ENCODE results near the gene ZGRF1. TPM values are rescaled to one million over a fixed set of nuclear protein-coding genes. Genes with fewer than 3 reads are reported as not detected.
A peak's percentile ranks its signal among the peaks of the same experiment; 100 is the strongest.
"Not testable (repeated sequence)": the region's sequence is repeated elsewhere in the genome, so short reads cannot be mapped to it uniquely, and the experiment has no call there.

ZGRF1 gene
- total RNA-seq, 2 experiments from 2014 or later, result 34.4 to 37.3 TPM

- no peak overlapping the region for H3K4me3 Mint-ChIP-seq
- no peaks in the 10 kb centered on the region for H3K27me3 Mint-ChIP-seq
- no peak overlapping the region for H3K27ac Mint-ChIP-seq
- peaks cover 11% of the 10 kb centered on the region for H3K36me3 Mint-ChIP-seq
- DNase-seq, result no peak
- no peaks in the 10 kb centered on the region for H3K9me3 Mint-ChIP-seq
- H3K4me1 Mint-ChIP-seq, result no peaks in the 10 kb centered on the region
Observed at GRCh38 chr4:112550728-112551127, 86.0 kb downstream of the ZGRF1 start.

- no peak for DNase-seq
- no peaks in the 10 kb centered on the region for H3K36me3 Mint-ChIP-seq
- no peaks in the 10 kb centered on the region for H3K4me1 Mint-ChIP-seq
- no peak overlapping the region for H3K4me3 Mint-ChIP-seq
- no peaks in the 10 kb centered on the region for H3K9me3 Mint-ChIP-seq
- H3K27me3 Mint-ChIP-seq, result no peaks in the 10 kb centered on the region
- H3K27ac Mint-ChIP-seq, result no peak overlapping the region
Observed at GRCh38 chr4:112546476-112546875, 90.2 kb downstream of the ZGRF1 start.

DNA sequence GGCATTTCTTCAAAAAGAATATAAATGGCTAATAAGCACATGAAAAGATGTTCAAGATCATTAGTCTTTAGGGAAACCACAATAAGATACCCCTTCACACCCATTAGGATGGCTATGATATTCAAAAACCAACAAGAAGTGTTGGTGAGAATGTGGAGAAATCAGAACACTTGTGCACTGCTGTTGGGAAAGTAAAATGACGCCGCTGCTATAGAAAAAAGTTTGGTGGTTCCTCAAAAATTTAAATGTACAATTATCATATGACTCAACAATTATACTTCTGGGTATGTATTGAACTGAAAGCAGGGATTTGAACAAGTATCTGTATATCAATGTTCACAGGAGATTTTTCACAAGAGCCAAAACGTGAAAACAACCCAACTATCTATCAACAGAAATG lies 91.4 kb downstream of the ZGRF1 start:
- no peak overlapping the region for H3K4me3 Mint-ChIP-seq
- H3K4me1 Mint-ChIP-seq, result no peaks in the 10 kb centered on the region
- DNase-seq, result no peak
- no peaks in the 10 kb centered on the region for H3K36me3 Mint-ChIP-seq
- no peaks in the 10 kb centered on the region for H3K9me3 Mint-ChIP-seq
- no peak overlapping the region for H3K27ac Mint-ChIP-seq
- H3K27me3 Mint-ChIP-seq, result no peaks in the 10 kb centered on the region

- H3K4me1 Mint-ChIP-seq, result no peaks in the 10 kb centered on the region
- no peaks in the 10 kb centered on the region for H3K9me3 Mint-ChIP-seq
Observed at GRCh38 chr4:112540695-112541094, 96.0 kb downstream of the ZGRF1 start.

GRCh38 chr4:112536123-112536522 lies 100.6 kb downstream of the ZGRF1 start:
- H3K27me3 Mint-ChIP-seq, result peaks cover 8% of the 10 kb centered on the region
- H3K4me3 Mint-ChIP-seq, result no peak overlapping the region
- H3K9me3 Mint-ChIP-seq, result no peaks in the 10 kb centered on the region
- no peak for DNase-seq
- H3K27ac Mint-ChIP-seq, result no peak overlapping the region
- H3K36me3 Mint-ChIP-seq, result peaks cover 9% of the 10 kb centered on the region
- H3K4me1 Mint-ChIP-seq, result no peaks in the 10 kb centered on the region

More at GRCh38 chr4:112540695-112541094, 96.0 kb downstream of the ZGRF1 start:
- H3K4me3 Mint-ChIP-seq, result no peak overlapping the region
- no peak for DNase-seq
- no peak overlapping the region for H3K27ac Mint-ChIP-seq
- no peaks in the 10 kb centered on the region for H3K27me3 Mint-ChIP-seq
- peaks cover 9% of the 10 kb centered on the region for H3K36me3 Mint-ChIP-seq

- H3K27ac Mint-ChIP-seq, result no peak overlapping the region
- H3K27me3 Mint-ChIP-seq, result peaks cover 27% of the 10 kb centered on the region
- no peak for DNase-seq
- H3K36me3 Mint-ChIP-seq, result peaks cover 1% of the 10 kb centered on the region
- no peaks in the 10 kb centered on the region for H3K4me1 Mint-ChIP-seq
- H3K4me3 Mint-ChIP-seq, result no peak overlapping the region
- no peaks in the 10 kb centered on the region for H3K9me3 Mint-ChIP-seq
Observed at GRCh38 chr4:112532267-112532666, 104.4 kb downstream of the ZGRF1 start.

- Mint-ChIP-seq H3K4me3 (no peak overlapping the region), H3K36me3 (peaks cover 1% of the 10 kb centered on the region), H3K4me1 (no peaks in the 10 kb centered on the region), H3K27ac (no peak overlapping the region), H3K9me3 (no peaks in the 10 kb centered on the region), H3K27me3 (peaks cover 30% of the 10 kb centered on the region)
- DNase-seq, result no peak
Observed at GRCh38 chr4:112531146-112531545, 105.6 kb downstream of the ZGRF1 start.

DNA sequence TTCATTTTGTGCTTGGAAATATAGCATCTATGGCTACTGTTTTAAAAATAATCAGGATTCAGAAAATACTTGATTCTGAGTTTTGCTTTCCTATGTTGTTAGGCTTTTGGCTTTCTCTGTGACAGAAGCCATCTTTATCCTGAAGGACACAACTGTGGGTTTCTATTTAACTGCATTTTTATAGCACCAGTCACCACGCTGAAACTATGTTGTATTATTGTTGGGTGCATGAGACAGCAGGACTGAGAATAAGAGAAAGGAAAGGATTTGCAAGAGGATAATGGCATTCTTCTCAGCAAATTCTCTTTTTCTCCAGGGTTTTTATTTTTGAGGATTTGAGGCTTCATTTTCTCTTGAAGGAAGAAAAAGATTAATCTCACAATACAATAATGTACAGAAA lies 110.6 kb downstream of the ZGRF1 start:
- no peak overlapping the region for H3K4me3 Mint-ChIP-seq
- H3K4me1 Mint-ChIP-seq, result peaks cover 16% of the 10 kb centered on the region
- H3K27me3 Mint-ChIP-seq, result peaks cover 67% of the 10 kb centered on the region

DNA sequence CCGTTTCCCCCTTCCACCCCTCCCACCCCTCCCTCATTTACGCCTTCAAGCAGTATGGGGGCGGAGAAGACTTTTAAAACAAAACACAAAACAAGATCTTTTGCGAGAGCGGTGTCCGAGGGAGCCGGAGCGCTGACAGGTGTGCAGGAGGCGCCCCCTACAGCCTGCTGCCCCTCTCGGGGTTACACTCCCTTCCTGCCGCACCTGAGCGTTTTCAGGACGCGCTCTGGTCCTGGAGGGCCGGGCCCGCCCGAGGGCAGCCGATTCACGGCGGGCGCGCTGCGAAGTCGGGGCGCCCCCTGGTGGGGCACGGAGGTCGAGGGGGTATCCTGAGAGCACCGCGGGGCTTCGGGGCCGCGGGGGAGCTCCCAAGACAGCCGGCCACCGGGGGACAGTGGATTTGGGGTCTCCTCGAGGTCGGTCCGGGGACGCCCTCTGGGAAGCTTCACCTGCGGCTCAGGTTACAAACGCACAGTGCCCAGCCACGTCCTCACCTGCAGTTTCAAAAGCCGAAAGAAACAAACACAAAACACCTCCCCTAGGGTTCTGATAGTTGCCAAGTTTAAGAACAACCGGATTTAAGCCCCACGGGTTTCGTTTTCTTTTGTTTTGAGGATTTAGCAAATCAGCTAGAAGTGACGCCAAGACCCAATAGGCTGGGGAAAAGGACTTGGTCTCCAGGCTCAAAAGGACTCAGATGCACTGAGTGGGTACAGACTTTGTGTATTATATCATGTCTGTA lies 112.8 kb downstream of the ZGRF1 start:
- Mint-ChIP-seq H3K4me1 (peaks cover 26% of the 10 kb centered on the region), H3K36me3 (peaks cover 3% of the 10 kb centered on the region), H3K27me3 (peaks cover 73% of the 10 kb centered on the region), H3K4me3 (peak overlapping the region; percentile 77), H3K27ac (no peak overlapping the region), H3K9me3 (no peaks in the 10 kb centered on the region)
- DNase-seq, result peak; percentile 87

More for the DNA sequence above, 110.6 kb downstream of the ZGRF1 start:
- H3K9me3 Mint-ChIP-seq, result no peaks in the 10 kb centered on the region
- DNase-seq, result no peak
- H3K36me3 Mint-ChIP-seq, result no peaks in the 10 kb centered on the region
- no peak overlapping the region for H3K27ac Mint-ChIP-seq

- Mint-ChIP-seq H3K27me3 (peaks cover 80% of the 10 kb centered on the region), H3K4me1 (peaks cover 27% of the 10 kb centered on the region), H3K36me3 (peaks cover 3% of the 10 kb centered on the region), H3K27ac (no peak overlapping the region), H3K4me3 (peak overlapping the region; percentile 77), H3K9me3 (no peaks in the 10 kb centered on the region)
- DNase-seq, result peak; percentile 56
Observed at GRCh38 chr4:112523008-112523721, 113.5 kb downstream of the ZGRF1 start.

DNA sequence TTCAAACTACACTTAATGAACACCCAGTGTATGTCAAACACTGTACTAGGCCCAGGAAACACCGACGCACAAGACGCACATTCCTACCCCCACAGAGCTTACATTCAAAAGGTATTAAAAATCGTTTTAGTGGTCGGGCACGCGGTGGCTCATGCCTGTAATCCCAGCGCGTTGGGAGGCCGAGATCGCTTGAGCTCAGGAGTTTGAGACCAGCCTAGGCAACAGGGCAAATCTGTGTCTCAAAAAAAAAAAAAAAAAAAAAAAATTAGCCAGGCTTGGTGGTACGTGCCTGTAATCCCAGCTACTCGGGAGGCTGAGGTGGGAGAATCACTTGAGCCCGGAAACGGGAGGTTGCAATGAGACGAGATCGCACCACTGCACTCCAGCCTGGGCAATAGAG lies 114.3 kb downstream of the ZGRF1 start:
- not testable (repeated sequence) for H3K9me3 Mint-ChIP-seq, H3K27ac Mint-ChIP-seq, DNase-seq, H3K36me3 Mint-ChIP-seq
- Mint-ChIP-seq H3K4me3 (peak overlapping the region; percentile 3), H3K4me1 (peaks cover 34% of the 10 kb centered on the region), H3K27me3 (peaks cover 87% of the 10 kb centered on the region)

DNA sequence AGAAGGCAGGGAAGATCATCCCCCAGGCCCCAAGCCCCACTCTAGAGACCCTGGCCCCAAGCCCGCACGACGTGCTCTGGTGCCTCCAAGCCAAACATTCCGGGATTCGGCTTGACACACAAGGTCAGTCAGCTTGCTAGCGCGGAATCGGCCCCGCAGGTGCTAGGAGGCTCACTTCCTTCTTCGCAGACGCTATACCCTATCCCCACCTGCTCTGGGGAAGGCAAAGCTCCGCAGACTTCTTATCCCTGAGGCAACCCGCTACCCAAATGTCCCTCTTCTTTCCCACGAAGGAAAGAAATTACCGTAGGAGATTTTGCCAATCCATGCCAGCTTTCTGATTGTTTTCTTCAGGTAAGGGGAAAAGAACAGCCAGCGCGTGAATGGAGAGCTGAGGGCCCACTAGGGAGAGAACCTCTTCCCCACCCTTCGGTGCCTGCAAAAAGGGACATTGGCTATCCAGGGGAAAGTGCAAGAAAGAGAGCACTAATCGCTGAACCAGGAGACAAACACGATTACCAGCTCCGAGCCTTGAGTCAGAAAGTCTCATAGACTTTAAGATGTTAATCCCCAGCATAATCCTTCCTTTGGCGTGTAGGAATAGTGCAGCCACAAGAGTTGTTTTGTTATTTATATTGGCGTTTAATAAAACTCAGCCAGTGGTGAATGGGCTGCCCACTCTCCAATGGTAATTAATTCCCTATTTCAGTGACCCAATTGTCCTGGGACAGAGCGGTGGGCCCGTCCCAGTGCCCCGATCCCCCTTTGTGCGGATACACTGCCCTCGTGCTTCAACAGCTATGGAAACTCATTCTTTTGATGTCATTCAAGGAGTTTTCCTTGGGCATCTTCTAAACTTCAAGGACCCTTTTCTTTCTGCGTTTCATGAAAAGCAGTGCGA lies 115.3 kb downstream of the ZGRF1 start:
- Mint-ChIP-seq H3K27me3 (peaks cover 93% of the 10 kb centered on the region), H3K9me3 (no peaks in the 10 kb centered on the region), H3K27ac (no peak overlapping the region), H3K4me1 (peaks cover 42% of the 10 kb centered on the region), H3K36me3 (peaks cover 3% of the 10 kb centered on the region), H3K4me3 (peak overlapping the region; percentile 29)
- DNase-seq, result peak; percentile 2

DNA sequence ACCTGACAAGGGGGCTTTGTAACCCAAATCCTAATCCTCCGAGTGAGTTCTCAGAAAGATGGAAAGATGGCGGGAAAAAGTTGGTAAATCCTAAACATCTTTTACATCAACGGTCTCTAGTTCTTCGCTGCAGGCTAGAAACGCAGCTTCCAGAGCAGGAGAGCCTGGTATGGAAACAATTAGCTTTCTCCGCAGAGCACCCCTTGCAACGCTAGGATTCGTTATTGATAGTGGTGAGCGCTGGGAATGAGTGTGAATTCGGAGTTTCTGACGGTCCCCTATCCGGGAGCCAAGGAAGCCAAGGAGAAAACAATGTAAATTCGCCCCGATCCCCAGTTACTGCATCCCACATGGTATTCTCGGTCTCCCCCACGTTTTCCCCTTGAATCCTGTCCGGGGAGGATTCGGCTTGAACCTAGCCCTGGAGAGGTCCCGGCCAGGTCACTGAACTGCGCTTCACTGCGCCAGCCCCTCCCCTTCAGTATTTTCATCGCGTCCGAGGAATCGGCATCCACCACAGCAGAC lies 116.0 kb downstream of the ZGRF1 start:
- DNase-seq, result no peak
- H3K4me1 Mint-ChIP-seq, result peaks cover 46% of the 10 kb centered on the region
- peaks cover 3% of the 10 kb centered on the region for H3K36me3 Mint-ChIP-seq
- no peaks in the 10 kb centered on the region for H3K9me3 Mint-ChIP-seq
- peaks cover 95% of the 10 kb centered on the region for H3K27me3 Mint-ChIP-seq
- no peak overlapping the region for H3K27ac Mint-ChIP-seq
- H3K4me3 Mint-ChIP-seq, result peak overlapping the region; percentile 29

DNA sequence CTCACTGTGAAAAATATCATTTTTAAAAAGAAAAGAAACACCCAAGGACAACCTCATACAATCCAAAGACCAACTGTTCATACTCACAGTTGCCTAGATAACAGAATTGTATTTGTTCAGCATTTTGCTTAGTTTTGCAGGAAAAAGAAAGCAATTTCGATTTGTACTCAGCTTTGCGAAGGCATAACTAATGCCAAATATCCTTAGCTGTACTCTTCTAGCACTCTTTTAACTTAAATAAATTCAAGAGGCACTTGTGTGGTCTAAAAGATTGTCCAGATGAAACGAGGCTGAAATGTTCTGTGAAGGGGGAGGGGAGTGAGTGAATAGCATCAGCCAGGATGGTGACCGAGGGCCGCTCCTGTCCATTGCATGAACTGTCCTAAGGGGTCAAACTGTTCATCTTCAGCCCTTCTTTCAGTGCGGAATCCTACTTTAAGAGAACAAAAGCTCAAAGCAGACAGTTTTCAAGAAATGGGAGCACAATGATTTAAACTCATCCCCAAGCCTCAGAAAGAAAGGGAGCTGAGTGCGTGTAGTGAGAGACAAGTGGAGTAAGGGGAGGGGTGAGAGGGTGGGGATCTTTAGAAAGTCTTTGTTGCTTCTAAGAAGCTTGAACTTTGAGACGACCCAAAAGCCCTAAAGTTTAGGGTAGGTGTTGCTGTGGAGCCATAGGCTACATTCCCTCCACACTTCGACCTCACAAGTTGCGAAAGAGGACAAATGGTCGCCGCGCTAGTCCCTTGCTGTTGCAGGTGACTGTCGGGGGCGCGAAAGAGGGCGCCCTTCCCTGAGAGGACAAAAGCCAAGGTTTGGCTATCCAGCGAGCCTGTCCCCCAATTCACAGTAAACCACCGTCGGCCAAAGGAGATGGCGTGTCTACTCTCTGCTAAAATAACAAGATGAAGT lies 116.8 kb downstream of the ZGRF1 start:
- peaks cover 3% of the 10 kb centered on the region for H3K36me3 Mint-ChIP-seq
- peaks cover 95% of the 10 kb centered on the region for H3K27me3 Mint-ChIP-seq
- no peak overlapping the region for H3K4me3 Mint-ChIP-seq
- no peak overlapping the region for H3K27ac Mint-ChIP-seq
- H3K4me1 Mint-ChIP-seq, result peaks cover 49% of the 10 kb centered on the region
- no peaks in the 10 kb centered on the region for H3K9me3 Mint-ChIP-seq
- peak; percentile 4 for DNase-seq
